AG09309 (cell line): ENCODE data around the gene DENND2D.
A peak's percentile ranks its signal among the peaks of the same experiment; 100 is the strongest.

ENCODE experiments used
- DNase-seq: peaks from one replicate; pipeline ENCODE4 v3.0.0-alpha.2; 2010; ENCODE audit warnings: low read depth
- H3K4me3 ChIP-seq: 2 replicates; pipeline ENCODE4 v1.5.1; 2011; ENCODE audit warnings: mild to moderate bottlenecking, low read depth, low read length, moderate library complexity; ENCODE audit not compliant: control insufficient read depth
- CTCF ChIP-seq: IDR thresholded peaks from 2 replicates; pipeline ENCODE4 v1.5.1; 2011; ENCODE audit warnings: mild to moderate bottlenecking, low read depth, low read length, inconsistent platforms; ENCODE audit not compliant: insufficient read depth, control insufficient read depth; ENCODE audit errors: missing control alignments

DENND2D gene

DNA sequence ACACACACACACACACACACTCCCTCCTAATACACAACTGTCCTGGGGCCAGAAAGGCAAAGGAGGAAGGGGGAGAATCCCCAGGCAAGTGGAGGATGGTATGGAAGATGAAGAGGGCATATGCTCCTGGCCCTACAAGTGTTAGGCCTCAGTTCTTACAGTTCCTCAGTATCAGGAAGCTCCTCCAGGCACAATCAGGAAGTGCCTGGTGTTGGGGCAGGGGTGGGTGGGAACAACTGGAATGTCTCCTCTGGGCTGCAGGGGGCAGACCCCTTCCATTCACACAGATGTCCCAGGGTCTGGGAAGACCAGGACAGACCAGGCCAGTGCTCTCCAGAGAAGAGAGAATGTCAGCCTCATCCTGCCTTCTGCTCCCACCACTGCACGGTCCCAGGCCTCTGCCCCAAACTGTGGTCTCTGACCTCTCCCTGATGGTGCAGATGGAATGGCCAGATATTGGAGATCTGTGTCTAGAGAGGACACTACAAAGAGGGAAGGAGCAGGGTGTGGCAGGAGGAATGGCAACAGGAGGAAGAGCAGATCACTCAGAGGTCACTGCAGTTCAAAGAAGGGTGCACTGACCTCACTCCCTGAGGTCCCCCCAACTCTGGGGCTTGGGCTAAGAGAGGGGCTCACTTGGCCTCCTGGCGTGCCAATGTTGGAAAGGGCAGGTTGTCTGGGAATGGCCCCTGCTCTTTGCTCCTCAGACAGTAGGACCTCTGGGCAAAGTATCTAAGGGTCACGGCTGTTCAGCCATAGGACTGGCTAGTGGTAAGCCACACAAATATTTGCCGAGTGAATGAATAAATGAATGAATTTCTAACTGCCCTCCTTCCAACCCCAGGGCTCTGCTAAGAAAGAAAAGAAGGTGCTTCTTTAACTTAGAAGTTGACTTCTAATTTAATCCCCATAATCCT is 2.5 kb upstream of the DENND2D start:
- no peak for TF ChIP-seq CTCF
- H3K4me3 ChIP-seq, result peak overlapping the region; percentile 51; the same call in 1 of the 2 replicates
- DNase-seq, result no peak

GRCh38 chr1:111202366-111202706 is 1.9 kb upstream of the DENND2D start:
- no peak overlapping the region for H3K4me3 ChIP-seq
- no peak for DNase-seq
- no peak for TF ChIP-seq CTCF

DNA sequence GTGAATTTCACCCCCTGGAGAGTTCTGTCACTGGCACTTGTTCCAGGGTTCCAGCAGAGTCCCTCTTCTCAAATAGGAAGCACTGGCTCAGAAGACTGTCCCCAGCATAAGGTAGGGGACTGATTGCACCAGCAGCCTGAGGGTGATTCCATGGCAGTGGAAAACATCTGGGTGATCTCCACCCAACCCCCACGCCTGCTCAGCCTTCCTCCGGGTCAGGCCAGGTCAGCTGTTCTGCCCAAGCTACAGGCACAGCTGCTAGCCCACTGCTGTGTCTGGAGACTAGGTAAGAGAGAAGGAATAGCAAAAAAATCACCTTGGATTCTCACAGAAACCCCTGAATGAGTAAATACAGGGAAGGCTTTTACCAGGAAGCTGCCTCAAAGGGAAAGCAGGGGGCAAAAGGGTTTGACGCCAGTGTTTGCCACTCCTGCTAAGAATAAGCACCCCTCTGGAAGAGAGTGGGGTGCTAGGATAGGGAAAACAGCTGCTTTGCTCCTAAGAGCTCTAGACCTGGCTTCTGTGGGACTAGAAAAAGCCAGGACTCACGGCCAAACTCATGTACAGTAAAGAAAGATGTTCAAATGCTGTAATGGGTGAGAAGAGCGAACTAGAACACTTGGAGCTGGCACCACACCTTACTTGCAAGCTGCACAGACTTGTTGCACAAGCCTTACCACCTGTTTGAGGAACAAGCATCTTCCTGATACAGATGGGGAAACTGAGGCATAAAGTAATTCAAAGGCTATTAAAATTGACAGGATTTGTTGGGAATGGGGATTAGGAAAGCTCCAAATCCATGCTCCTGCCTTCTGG is 1.0 kb upstream of the DENND2D start:
- no peak for TF ChIP-seq CTCF
- no peak for DNase-seq
- no peak overlapping the region for H3K4me3 ChIP-seq

DNA sequence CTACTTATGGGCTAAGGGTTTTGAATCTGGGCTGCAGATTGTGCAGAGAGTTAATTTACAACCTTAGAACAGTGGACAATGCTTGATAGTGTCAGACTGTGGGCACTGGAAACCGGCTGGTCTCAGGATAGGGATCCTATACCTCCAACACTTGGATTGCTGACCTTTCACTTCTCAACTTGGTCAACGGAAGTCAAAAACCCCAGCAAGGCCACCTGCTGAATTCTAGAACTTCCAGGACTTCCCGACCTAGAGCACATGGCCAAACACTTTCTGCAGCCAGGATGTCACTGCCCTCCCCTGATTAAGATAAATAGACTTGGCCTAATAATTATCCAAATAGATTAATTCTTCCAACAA is 336 bp upstream of the DENND2D start:
- H3K4me3 ChIP-seq, result no peak overlapping the region
- TF ChIP-seq CTCF, result no peak
- no peak for DNase-seq

DNA sequence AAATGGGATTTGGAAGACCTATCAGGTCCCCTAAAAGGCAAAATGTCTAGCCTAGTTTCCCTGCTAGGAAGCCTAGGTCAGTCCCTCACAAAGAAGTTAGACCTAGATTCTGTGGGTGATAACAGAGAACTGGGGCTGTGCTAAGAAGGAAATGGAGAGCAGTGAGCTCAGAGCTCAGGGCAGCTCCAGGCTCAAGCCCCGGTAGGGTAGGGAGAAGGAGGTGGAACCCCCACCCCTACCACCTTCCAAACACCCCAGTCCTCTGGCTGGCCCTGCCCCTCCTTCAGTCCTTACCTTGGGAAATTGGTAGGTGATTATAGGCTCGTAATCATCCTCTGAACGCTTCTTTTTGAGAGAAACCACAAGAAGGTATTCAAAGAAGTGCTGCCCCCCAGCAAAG is 1.1 kb downstream of the DENND2D start:
- no peak for DNase-seq
- no peak for TF ChIP-seq CTCF
- no peak overlapping the region for H3K4me3 ChIP-seq

DNA sequence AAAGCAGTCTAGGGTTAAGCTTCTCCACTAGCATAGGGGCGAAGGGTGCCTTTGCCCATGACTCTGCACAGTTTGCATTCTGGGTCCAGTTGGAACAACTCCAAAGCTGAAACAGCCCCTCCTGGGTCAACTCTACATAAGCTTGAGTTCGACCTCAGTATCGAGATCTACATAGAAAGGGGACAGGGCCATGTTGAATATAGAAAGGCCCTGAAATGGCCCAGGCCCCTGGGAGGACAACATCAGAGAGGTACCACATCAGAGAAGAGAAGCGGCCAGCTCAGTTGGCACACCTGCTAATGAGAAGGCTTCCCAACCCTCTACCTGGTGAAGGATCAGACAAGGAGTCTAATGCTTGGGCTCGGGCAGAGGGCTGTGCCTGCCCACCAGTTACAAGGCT is 1.6 kb downstream of the DENND2D start:
- DNase-seq, result no peak
- no peak for TF ChIP-seq CTCF
- no peak overlapping the region for H3K4me3 ChIP-seq
